Measurements from ENCODE around the gene ABLIM3. TPM values are rescaled to one million over a fixed set of nuclear protein-coding genes. Genes with fewer than 3 reads are reported as not detected.

Gene ABLIM3
- total RNA-seq, 6 experiments from 2014 or later, result 29.3 to 54.1 (median 48.3) TPM

GRCh38 chr5:149265068-149265465, 123.8 kb downstream of the ABLIM3 start:
- no peak for TF ChIP-seq CTCF (IDR thresholded peaks at IDR 0.05)
- no peak for DNase-seq
- H3K27me3 Mint-ChIP-seq (ENCODE audit: insufficient read depth), result peaks cover 9% of the 10 kb centered on the region
- H3K36me3 Mint-ChIP-seq (ENCODE audit: low read depth), result peaks cover 17% of the 10 kb centered on the region
- no peak overlapping the region for H3K27ac Mint-ChIP-seq
- no peak overlapping the region for H3K4me3 Mint-ChIP-seq
- H3K9me3 Mint-ChIP-seq, result peaks cover 13% of the 10 kb centered on the region
- peaks cover 23% of the 10 kb centered on the region for H3K4me1 Mint-ChIP-seq (ENCODE audit: low read depth)

GRCh38 chr5:149265597-149265996, 124.3 kb downstream of the ABLIM3 start:
- TF ChIP-seq CTCF (IDR thresholded peaks at IDR 0.05), result peak; percentile 79
- DNase-seq, result peak; percentile 61
- H3K4me1 Mint-ChIP-seq (ENCODE audit: low read depth), result peaks cover 23% of the 10 kb centered on the region
- peaks cover 13% of the 10 kb centered on the region for H3K9me3 Mint-ChIP-seq
- H3K27me3 Mint-ChIP-seq (ENCODE audit: insufficient read depth), result peaks cover 11% of the 10 kb centered on the region
- H3K36me3 Mint-ChIP-seq (ENCODE audit: low read depth), result peaks cover 15% of the 10 kb centered on the region
- H3K4me3 Mint-ChIP-seq, result no peak overlapping the region
- no peak overlapping the region for H3K27ac Mint-ChIP-seq

GRCh38 chr5:149267241-149267973, 126.1 kb downstream of the ABLIM3 start:
- DNase-seq, result no peak
- H3K27ac Mint-ChIP-seq, result no peak overlapping the region
- H3K9me3 Mint-ChIP-seq, result peaks cover 13% of the 10 kb centered on the region
- no peak overlapping the region for H3K4me3 Mint-ChIP-seq
- H3K36me3 Mint-ChIP-seq (ENCODE audit: low read depth), result peaks cover 15% of the 10 kb centered on the region
- H3K27me3 Mint-ChIP-seq (ENCODE audit: insufficient read depth), result peaks cover 11% of the 10 kb centered on the region
- H3K4me1 Mint-ChIP-seq (ENCODE audit: low read depth), result peaks cover 36% of the 10 kb centered on the region
- no peak for TF ChIP-seq CTCF (IDR thresholded peaks at IDR 0.05)

GRCh38 chr5:149268928-149269557, 127.8 kb downstream of the ABLIM3 start:
- no peak overlapping the region for H3K27ac Mint-ChIP-seq
- peaks cover 15% of the 10 kb centered on the region for H3K36me3 Mint-ChIP-seq (ENCODE audit: low read depth)
- peak; percentile 55 for DNase-seq
- peaks cover 44% of the 10 kb centered on the region for H3K4me1 Mint-ChIP-seq (ENCODE audit: low read depth)
- H3K4me3 Mint-ChIP-seq, result no peak overlapping the region
- peaks cover 13% of the 10 kb centered on the region for H3K9me3 Mint-ChIP-seq
- TF ChIP-seq CTCF (IDR thresholded peaks at IDR 0.05), result peak; percentile 92
- peaks cover 10% of the 10 kb centered on the region for H3K27me3 Mint-ChIP-seq (ENCODE audit: insufficient read depth)

- Mint-ChIP-seq H3K27me3 (ENCODE audit: insufficient read depth) (peaks cover 2% of the 10 kb centered on the region), H3K27ac (no peak overlapping the region), H3K36me3 (ENCODE audit: low read depth) (peaks cover 15% of the 10 kb centered on the region), H3K9me3 (peaks cover 13% of the 10 kb centered on the region), H3K4me1 (ENCODE audit: low read depth) (peaks cover 38% of the 10 kb centered on the region), H3K4me3 (peak overlapping the region; percentile 66)
- TF ChIP-seq CTCF (IDR thresholded peaks at IDR 0.05), result no peak
- no peak for DNase-seq
Measured at GRCh38 chr5:149271195-149271715, 130.0 kb downstream of the ABLIM3 start.

All from HFFc6 (cell line).